Gastrocnemius medialis (tissue), 4 donors: ENCODE results near the gene ENTR1. TPM values are rescaled to one million over a fixed set of nuclear protein-coding genes. Genes with fewer than 3 reads are reported as not detected.

Experiments used
- ATAC-seq, 2 donors: fragments of 150-250 bp; one replicate each; pipeline ENCODE4 v1.9.1; 2016
- DNase-seq, 2 donors: peaks; one replicate each; pipeline ENCODE4 v3.0.0-alpha.2; 2019
- H3K27ac ChIP-seq, 4 donors: fragments of 200-600 bp; sonication (generic); 1 replicate in 1 of 4; 2 replicates in 3 of 4; pipeline ENCODE4 v1.5.1; 2016 to 2018; ENCODE audit warnings: mild to moderate bottlenecking in 2 of 4, moderate library complexity in 1 of 4
- H3K27me3 ChIP-seq, 3 donors: fragments of 200-600 bp; sonication (generic) in 2 of 3; 1 replicate in 1 of 3; 2 replicates in 2 of 3; pipeline versions ENCODE4 v1.5.1 to v1.6.0; 2016 to 2019; ENCODE audit warnings: mild to moderate bottlenecking in 1 of 3, moderate library complexity in 1 of 3
- H3K36me3 ChIP-seq, 2 donors: fragments of 200-600 bp; sonication (generic) in 1 of 2; one replicate each; pipeline ENCODE4 v1.5.1; 2017 to 2018
- H3K4me1 ChIP-seq, 2 donors: fragments of 200-600 bp; sonication (generic) in 1 of 2; one replicate each; pipeline ENCODE4 v1.5.1; 2016 to 2017; ENCODE audit warnings: mild to moderate bottlenecking in 2 of 2
- H3K4me3 ChIP-seq, 4 donors: fragments of 200-600 bp; sonication (generic) in 3 of 4; 1 replicate in 1 of 4; 2 replicates in 3 of 4; pipeline ENCODE4 v1.5.1; 2016 to 2019; ENCODE audit warnings: mild to moderate bottlenecking in 2 of 4
- H3K9me3 ChIP-seq, 3 donors: fragments of 200-600 bp; sonication (generic) in 2 of 3; 1 replicate in 1 of 3; 2 replicates in 2 of 3; pipeline ENCODE4 v1.5.1; 2016 to 2019
- POLR2A ChIP-seq, 2 donors: fragments of 450-650 bp; IDR thresholded peaks; one replicate each; pipeline ENCODE4 v1.6.1; 2017; ENCODE audit warnings: antibody characterized with exemption in 2 of 2, mild to moderate bottlenecking in 2 of 2, moderate library complexity in 2 of 2
- in situ Hi-C, 4 donors: fragments of 200-750 bp; cut with MboI; loops; one replicate each; pipeline versions ENCODE4 v1.15.0 to v1.8.0; 2017; ENCODE audit warnings: low sequenced_read_pairs in 4 of 4
- intact Hi-C: fragments of 100-400 bp; cut with DNase I; formaldehyde crosslinking; loops from one replicate; pipeline ENCODE4 v1.15.1; 2023; ENCODE audit warnings: low total_unique reads
- total RNA-seq, 4 donors: library from RNA; depleted of rRNA; stranded (reverse); fragments of >200 nt; gene quantifications; one replicate each; pipeline versions ENCODE4 v1.1.0 to v1.2.3, GENCODE V29; 2016
- TF ChIP-seq, protein P1 (sequence below), 5 experiments: fragments of 450-650 bp in 3 of 5; fragments of 200-600 bp in 2 of 5; sonication (generic) in 2 of 5; IDR thresholded peaks in 4 of 5; conservative IDR thresholded peaks in 1 of 5; 1 replicate in 4 of 5; 2 replicates in 1 of 5; pipeline ENCODE4 v1.5.1; 2016 to 2019; ENCODE audit warnings: antibody characterized with exemption in 5 of 5, mild to moderate bottlenecking in 3 of 5, moderate library complexity in 3 of 5

The ENTR1 gene
- total RNA-seq, 4 donors from 2014 or later, result 23.2 to 43.5 (median 36.5) TPM

DNA sequence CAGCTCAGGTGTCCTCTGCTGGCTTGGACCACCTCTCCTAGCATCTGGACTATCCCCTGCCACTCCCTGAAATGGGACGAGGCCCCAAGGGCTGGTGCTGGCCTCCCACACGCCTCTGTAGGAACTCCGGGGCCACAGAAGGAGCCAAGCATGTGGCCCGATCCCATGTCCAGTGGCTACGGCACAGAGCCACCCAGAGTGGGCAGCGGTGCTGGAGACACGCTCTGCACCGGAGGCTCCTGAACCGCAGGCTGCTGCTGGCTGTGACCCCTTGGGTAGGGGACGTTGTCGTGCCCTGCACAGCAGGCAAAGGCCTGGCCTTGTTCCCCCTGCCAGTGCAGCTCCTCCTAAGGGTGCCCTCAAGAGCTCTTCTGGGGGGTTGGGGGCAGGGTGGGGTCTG is 30.5 kb downstream of the ENTR1 start:
- ATAC-seq (no peak), DNase-seq (no peak)
- H3K9me3 ChIP-seq, result no peaks in the 10 kb centered on the region
- H3K4me3 ChIP-seq, result no peak overlapping the region
- peaks cover 1 to 56% of the 10 kb centered on the region in 2 donors for H3K36me3 ChIP-seq
- TF ChIP-seq POLR2A (IDR thresholded peaks at IDR 0.05), result no peak
- TF ChIP-seq, protein P1, sequence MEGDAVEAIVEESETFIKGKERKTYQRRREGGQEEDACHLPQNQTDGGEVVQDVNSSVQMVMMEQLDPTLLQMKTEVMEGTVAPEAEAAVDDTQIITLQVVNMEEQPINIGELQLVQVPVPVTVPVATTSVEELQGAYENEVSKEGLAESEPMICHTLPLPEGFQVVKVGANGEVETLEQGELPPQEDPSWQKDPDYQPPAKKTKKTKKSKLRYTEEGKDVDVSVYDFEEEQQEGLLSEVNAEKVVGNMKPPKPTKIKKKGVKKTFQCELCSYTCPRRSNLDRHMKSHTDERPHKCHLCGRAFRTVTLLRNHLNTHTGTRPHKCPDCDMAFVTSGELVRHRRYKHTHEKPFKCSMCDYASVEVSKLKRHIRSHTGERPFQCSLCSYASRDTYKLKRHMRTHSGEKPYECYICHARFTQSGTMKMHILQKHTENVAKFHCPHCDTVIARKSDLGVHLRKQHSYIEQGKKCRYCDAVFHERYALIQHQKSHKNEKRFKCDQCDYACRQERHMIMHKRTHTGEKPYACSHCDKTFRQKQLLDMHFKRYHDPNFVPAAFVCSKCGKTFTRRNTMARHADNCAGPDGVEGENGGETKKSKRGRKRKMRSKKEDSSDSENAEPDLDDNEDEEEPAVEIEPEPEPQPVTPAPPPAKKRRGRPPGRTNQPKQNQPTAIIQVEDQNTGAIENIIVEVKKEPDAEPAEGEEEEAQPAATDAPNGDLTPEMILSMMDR (IDR thresholded peaks at IDR 0.05 in 4 of 5, conservative IDR thresholded peaks at IDR 0.05 in 1 of 5), result no peak
- no peaks in the 10 kb centered on the region for H3K27me3 ChIP-seq
- in situ Hi-C loops, result no loop called here
- H3K4me1 ChIP-seq, result no peaks in the 10 kb centered on the region
- no peak overlapping the region for H3K27ac ChIP-seq
- intact Hi-C loops, result no loop called here

DNA sequence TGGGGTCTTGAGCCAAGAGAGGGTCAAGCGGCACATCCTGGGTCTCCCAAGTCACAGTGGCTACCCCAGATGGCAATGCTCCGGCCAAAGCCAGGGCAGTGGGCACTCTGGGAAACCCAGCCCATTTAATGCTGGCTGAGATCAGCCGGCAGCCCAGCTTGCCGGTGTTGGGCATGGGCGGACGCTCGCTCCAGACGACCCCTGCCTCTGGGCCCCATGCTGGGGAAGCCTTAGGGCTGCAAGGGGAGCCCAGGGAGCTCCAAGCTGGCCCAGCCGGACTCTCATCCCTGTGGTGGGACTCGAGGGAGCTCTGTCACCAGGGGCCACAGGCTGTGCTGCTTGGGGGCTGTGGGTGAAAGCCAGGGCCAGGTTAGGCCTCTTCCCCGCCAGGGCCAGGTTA is 31.0 kb downstream of the ENTR1 start:
- H3K4me1 ChIP-seq, result no peaks in the 10 kb centered on the region

DNA sequence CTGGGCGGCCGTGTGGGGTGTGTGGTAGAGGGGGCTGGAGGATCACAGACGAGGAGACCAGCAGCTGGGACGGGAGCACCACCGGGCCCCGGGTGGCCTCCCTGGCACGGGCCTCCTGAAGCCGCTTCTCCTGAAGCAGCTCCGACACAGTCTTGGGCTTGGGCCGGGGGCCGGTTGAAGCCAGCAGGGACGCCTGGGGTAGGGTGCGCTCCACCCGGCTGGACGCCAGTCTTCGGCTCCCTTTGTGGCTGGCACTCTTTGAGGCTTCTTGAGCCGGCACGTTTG is 31.5 kb downstream of the ENTR1 start:
- DNase-seq (no peak), ATAC-seq (no peak)
- no peaks in the 10 kb centered on the region for H3K4me1 ChIP-seq
- peaks cover 0 to 46% of the 10 kb centered on the region in 2 donors for H3K36me3 ChIP-seq
- no peak overlapping the region for H3K4me3 ChIP-seq
- TF ChIP-seq POLR2A (IDR thresholded peaks at IDR 0.05), result no peak
- TF ChIP-seq, protein P1 (IDR thresholded peaks at IDR 0.05 in 4 of 5, conservative IDR thresholded peaks at IDR 0.05 in 1 of 5), result no peak
- no peaks in the 10 kb centered on the region for H3K9me3 ChIP-seq
- in situ Hi-C loops (no loop called here), intact Hi-C loops (no loop called here)
- H3K27me3 ChIP-seq, result no peaks in the 10 kb centered on the region
- no peak overlapping the region for H3K27ac ChIP-seq

More for the DNA sequence above, 31.0 kb downstream of the ENTR1 start:
- no peaks in the 10 kb centered on the region for H3K9me3 ChIP-seq
- H3K4me3 ChIP-seq, result no peak overlapping the region
- in situ Hi-C loops (no loop called here), intact Hi-C loops (no loop called here)
- H3K27ac ChIP-seq, result no peak overlapping the region
- H3K36me3 ChIP-seq, result peaks cover 0 to 51% of the 10 kb centered on the region in 2 donors
- TF ChIP-seq, protein P1 (IDR thresholded peaks at IDR 0.05 in 4 of 5, conservative IDR thresholded peaks at IDR 0.05 in 1 of 5), result no peak
- TF ChIP-seq POLR2A (IDR thresholded peaks at IDR 0.05), result no peak
- ATAC-seq, result no peak
- no peaks in the 10 kb centered on the region for H3K27me3 ChIP-seq
- no peak for DNase-seq

DNA sequence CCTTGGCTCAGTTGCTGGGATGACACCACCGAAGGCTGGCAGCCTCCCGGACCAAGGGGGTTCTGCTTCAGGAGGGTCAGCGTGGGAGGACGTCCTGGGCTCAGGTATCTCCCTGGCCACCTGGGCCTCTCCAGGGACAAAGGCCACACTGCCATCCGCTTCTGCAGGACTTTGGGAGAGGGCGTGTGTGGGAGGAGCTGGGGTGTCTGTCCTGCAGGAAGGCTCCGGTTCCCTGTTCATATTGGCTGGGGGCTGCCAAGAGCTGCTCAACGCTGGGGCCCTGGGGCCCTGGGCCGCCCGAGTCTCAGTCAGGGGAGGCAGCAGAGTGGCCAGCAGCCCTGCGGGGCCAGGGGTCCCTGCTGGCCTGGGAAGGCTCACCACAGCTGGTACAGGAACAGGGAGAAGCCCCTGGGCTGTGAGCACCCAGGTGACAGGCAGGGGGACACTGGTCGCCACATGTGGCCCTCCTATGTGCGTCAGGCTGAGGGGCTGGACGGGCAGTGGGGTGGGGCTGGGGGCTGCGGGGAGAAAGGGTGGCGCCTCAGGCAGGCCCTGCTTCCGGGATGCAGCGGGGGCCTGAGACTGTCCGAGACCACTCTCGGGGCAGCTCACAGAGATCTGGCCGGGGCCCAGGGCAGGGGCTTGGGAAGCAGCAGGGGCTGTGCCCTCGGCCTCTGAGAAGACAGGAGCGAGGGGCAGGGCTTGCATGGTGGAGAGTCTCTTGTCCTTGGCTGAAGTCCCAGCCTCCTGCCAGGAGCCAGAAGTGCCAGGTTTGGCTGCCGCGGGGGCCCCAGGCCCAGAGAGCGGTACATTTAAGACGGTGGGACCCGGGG is 32.0 kb downstream of the ENTR1 start:
- TF ChIP-seq, protein P1 (IDR thresholded peaks at IDR 0.05 in 4 of 5, conservative IDR thresholded peaks at IDR 0.05 in 1 of 5), result no peak
- TF ChIP-seq POLR2A (IDR thresholded peaks at IDR 0.05), result no peak
- no peaks in the 10 kb centered on the region for H3K9me3 ChIP-seq
- in situ Hi-C loops (no loop called here), intact Hi-C loops (no loop called here)
- DNase-seq (no peak), ATAC-seq (no peak)
- H3K4me3 ChIP-seq, result no peak overlapping the region
- no peak overlapping the region for H3K27ac ChIP-seq
- H3K27me3 ChIP-seq, result no peaks in the 10 kb centered on the region
- no peaks in the 10 kb centered on the region for H3K4me1 ChIP-seq
- peaks cover 0 to 44% of the 10 kb centered on the region in 2 donors for H3K36me3 ChIP-seq
